ENCODE measurements around the gene RPL6. TPM values are rescaled to one million over a fixed set of nuclear protein-coding genes. Genes with fewer than 3 reads are reported as not detected.

RPL6 gene
- total and polyA plus RNA-seq, 10 of the 15 experiments (the other 5 are each of a cell fraction or from before 2014, with no cell fraction given): 801 to 3,690 (median 2,265) TPM

GRCh38 chr12:112381883-112382796 lies 27.3 kb downstream of the RPL6 start, which contains the start of gene HECTD4 (continued):
- TF ChIP-seq, protein P1, sequence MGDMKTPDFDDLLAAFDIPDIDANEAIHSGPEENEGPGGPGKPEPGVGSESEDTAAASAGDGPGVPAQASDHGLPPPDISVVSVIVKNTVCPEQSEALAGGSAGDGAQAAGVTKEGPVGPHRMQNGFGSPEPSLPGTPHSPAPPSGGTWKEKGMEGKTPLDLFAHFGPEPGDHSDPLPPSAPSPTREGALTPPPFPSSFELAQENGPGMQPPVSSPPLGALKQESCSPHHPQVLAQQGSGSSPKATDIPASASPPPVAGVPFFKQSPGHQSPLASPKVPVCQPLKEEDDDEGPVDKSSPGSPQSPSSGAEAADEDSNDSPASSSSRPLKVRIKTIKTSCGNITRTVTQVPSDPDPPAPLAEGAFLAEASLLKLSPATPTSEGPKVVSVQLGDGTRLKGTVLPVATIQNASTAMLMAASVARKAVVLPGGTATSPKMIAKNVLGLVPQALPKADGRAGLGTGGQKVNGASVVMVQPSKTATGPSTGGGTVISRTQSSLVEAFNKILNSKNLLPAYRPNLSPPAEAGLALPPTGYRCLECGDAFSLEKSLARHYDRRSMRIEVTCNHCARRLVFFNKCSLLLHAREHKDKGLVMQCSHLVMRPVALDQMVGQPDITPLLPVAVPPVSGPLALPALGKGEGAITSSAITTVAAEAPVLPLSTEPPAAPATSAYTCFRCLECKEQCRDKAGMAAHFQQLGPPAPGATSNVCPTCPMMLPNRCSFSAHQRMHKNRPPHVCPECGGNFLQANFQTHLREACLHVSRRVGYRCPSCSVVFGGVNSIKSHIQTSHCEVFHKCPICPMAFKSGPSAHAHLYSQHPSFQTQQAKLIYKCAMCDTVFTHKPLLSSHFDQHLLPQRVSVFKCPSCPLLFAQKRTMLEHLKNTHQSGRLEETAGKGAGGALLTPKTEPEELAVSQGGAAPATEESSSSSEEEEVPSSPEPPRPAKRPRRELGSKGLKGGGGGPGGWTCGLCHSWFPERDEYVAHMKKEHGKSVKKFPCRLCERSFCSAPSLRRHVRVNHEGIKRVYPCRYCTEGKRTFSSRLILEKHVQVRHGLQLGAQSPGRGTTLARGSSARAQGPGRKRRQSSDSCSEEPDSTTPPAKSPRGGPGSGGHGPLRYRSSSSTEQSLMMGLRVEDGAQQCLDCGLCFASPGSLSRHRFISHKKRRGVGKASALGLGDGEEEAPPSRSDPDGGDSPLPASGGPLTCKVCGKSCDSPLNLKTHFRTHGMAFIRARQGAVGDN (IDR thresholded peaks at IDR 0.05): peak; percentile 44
- TF ChIP-seq, protein P2, sequence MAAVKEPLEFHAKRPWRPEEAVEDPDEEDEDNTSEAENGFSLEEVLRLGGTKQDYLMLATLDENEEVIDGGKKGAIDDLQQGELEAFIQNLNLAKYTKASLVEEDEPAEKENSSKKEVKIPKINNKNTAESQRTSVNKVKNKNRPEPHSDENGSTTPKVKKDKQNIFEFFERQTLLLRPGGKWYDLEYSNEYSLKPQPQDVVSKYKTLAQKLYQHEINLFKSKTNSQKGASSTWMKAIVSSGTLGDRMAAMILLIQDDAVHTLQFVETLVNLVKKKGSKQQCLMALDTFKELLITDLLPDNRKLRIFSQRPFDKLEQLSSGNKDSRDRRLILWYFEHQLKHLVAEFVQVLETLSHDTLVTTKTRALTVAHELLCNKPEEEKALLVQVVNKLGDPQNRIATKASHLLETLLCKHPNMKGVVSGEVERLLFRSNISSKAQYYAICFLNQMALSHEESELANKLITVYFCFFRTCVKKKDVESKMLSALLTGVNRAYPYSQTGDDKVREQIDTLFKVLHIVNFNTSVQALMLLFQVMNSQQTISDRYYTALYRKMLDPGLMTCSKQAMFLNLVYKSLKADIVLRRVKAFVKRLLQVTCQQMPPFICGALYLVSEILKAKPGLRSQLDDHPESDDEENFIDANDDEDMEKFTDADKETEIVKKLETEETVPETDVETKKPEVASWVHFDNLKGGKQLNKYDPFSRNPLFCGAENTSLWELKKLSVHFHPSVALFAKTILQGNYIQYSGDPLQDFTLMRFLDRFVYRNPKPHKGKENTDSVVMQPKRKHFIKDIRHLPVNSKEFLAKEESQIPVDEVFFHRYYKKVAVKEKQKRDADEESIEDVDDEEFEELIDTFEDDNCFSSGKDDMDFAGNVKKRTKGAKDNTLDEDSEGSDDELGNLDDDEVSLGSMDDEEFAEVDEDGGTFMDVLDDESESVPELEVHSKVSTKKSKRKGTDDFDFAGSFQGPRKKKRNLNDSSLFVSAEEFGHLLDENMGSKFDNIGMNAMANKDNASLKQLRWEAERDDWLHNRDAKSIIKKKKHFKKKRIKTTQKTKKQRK (IDR thresholded peaks at IDR 0.05; ENCODE audit: low read depth, low read length): no peak
- TF ChIP-seq RBBP5 (conservative IDR thresholded peaks at IDR 0.05): no peak
- TF ChIP-seq ESRRA (IDR thresholded peaks at IDR 0.05; ENCODE audit: low read length): no peak
- TF ChIP-seq TAF1 (IDR thresholded peaks at IDR 0.05; ENCODE audit: borderline replicate concordance, low read depth, low read length): peak; percentile 77; the same call in 1 of the 2 replicates
- no peak for TF ChIP-seq ZZZ3 (IDR thresholded peaks at IDR 0.05; ENCODE audit: control insufficient read depth, insufficient read length, low read depth)
- TF ChIP-seq, protein P3, sequence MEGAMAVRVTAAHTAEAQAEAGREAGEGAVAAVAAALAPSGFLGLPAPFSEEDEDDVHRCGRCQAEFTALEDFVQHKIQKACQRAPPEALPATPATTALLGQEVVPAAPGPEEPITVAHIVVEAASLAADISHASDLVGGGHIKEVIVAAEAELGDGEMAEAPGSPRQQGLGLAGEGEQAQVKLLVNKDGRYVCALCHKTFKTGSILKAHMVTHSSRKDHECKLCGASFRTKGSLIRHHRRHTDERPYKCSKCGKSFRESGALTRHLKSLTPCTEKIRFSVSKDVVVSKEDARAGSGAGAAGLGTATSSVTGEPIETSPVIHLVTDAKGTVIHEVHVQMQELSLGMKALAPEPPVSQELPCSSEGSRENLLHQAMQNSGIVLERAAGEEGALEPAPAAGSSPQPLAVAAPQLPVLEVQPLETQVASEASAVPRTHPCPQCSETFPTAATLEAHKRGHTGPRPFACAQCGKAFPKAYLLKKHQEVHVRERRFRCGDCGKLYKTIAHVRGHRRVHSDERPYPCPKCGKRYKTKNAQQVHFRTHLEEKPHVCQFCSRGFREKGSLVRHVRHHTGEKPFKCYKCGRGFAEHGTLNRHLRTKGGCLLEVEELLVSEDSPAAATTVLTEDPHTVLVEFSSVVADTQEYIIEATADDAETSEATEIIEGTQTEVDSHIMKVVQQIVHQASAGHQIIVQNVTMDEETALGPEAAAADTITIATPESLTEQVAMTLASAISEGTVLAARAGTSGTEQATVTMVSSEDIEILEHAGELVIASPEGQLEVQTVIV (IDR thresholded peaks at IDR 0.05; ENCODE audit: borderline replicate concordance, partially characterized antibody): no peak
- no peak for TF ChIP-seq ZBED1 (IDR thresholded peaks at IDR 0.05; ENCODE audit: borderline replicate concordance)
- 0 out of 2 replicates have a peak, but pooled peaks have one; percentile 16 for TF ChIP-seq ZNF207 (IDR thresholded peaks at IDR 0.05; ENCODE audit: borderline replicate concordance)
- peak; percentile 56; the same call in 1 of the 2 replicates for TF ChIP-seq BACH1 (IDR thresholded peaks at IDR 0.05; ENCODE audit: borderline replicate concordance)
- TF ChIP-seq NFYA (IDR thresholded peaks at IDR 0.05; ENCODE audit: borderline replicate concordance, low read depth, low read length): no peak
- no peak for TF ChIP-seq SPI1 (IDR thresholded peaks at IDR 0.05; ENCODE audit: borderline replicate concordance, insufficient read depth, low read depth, low read length)
- TF ChIP-seq JUND (IDR thresholded peaks at IDR 0.05; ENCODE audit: low read depth, low read length): no peak
- TF ChIP-seq, protein P4, sequence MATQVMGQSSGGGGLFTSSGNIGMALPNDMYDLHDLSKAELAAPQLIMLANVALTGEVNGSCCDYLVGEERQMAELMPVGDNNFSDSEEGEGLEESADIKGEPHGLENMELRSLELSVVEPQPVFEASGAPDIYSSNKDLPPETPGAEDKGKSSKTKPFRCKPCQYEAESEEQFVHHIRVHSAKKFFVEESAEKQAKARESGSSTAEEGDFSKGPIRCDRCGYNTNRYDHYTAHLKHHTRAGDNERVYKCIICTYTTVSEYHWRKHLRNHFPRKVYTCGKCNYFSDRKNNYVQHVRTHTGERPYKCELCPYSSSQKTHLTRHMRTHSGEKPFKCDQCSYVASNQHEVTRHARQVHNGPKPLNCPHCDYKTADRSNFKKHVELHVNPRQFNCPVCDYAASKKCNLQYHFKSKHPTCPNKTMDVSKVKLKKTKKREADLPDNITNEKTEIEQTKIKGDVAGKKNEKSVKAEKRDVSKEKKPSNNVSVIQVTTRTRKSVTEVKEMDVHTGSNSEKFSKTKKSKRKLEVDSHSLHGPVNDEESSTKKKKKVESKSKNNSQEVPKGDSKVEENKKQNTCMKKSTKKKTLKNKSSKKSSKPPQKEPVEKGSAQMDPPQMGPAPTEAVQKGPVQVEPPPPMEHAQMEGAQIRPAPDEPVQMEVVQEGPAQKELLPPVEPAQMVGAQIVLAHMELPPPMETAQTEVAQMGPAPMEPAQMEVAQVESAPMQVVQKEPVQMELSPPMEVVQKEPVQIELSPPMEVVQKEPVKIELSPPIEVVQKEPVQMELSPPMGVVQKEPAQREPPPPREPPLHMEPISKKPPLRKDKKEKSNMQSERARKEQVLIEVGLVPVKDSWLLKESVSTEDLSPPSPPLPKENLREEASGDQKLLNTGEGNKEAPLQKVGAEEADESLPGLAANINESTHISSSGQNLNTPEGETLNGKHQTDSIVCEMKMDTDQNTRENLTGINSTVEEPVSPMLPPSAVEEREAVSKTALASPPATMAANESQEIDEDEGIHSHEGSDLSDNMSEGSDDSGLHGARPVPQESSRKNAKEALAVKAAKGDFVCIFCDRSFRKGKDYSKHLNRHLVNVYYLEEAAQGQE (IDR thresholded peaks at IDR 0.05; ENCODE audit: low read depth, low read length): no peak
- TF ChIP-seq LARP7 (IDR thresholded peaks at IDR 0.05): peak; percentile 85

Data from GM12878 (cell line).